HCT116 (cell line): ENCODE results near the gene WEE1. TPM values are rescaled to one million over a fixed set of nuclear protein-coding genes. Genes with fewer than 3 reads are reported as not detected.

Experiments
- ATAC-seq: fragments of 200-7000 bp; cut with Tn5 transposase; 2 replicates; pipeline ENCODE4 v1.9.1; 2020; ENCODE audit warnings: mild to moderate bottlenecking, moderate library complexity
- BruUV-seq: library from RNA; stranded (reverse); fragments of 400-500 nt; replicated peaks from 2 replicates; lab custom pipeline; 2021; lab: Mats Ljungman, UMichigan
- CTCF ChIA-PET: fragments of 300-600 bp; sonication (Branson Sonifier 250); formaldehyde crosslinking; loops from one replicate; lab custom pipeline; 2021; ENCODE audit warnings: antibody characterized with exemption; lab: Charles Lee
- POLR2A ChIA-PET: fragments of 300-600, 350-600 bp; sonication (Branson Sonifier 250); formaldehyde crosslinking; loops from one replicate; lab custom pipeline; 2021; ENCODE audit warnings: antibody characterized with exemption; lab: Charles Lee
- RAD21 ChIA-PET, 2 experiments: fragments of 300-600 bp; sonication (Branson Sonifier 250); formaldehyde crosslinking; loops; one replicate each; lab custom pipeline; 2023; ENCODE audit warnings: low total read pairs in 2 of 2; ENCODE audit not compliant: uncharacterized antibody in 2 of 2, unreplicated experiment in 2 of 2, low non-redundant PET in 1 of 2; lab: Charles Lee
- DNase-seq: peaks from one replicate; pipeline ENCODE4 v3.0.0-alpha.2; 2010; ENCODE audit warnings: low read depth, low spot score
- H2AFZ ChIP-seq: fragments of 200-600 bp; shearing (Covaris generic), sonication (generic); 2 replicates; pipeline ENCODE4 v1.6.1; 2017; ENCODE audit warnings: low read depth, mixed run types, mixed read lengths, antibody characterized with exemption, low read length; ENCODE audit not compliant: poor library complexity, severe bottlenecking
- H3K27ac ChIP-seq: 2 replicates; pipeline ENCODE4 v1.5.1; 2012; ENCODE audit warnings: low read depth, low read length
- H3K27me3 ChIP-seq: fragments of 200-600 bp; sonication (generic); 2 replicates; pipeline ENCODE4 v1.6.1; 2016; ENCODE audit warnings: mixed run types, low read length, mixed read lengths; ENCODE audit not compliant: insufficient read depth
- H3K36me3 ChIP-seq, 2 experiments: fragments of 200-500 bp in 1 of 2; fragments of 200-600 bp in 1 of 2; sonication (Bioruptor generic) in 1 of 2; sonication (generic) in 1 of 2; 2 replicates each; pipeline versions ENCODE4 v1.5.1 to v1.6.1; 2014 to 2016; ENCODE audit warnings: low read length in 2 of 2, inconsistent platforms in 1 of 2, mixed read lengths in 1 of 2, mixed run types in 1 of 2; ENCODE audit not compliant: insufficient read depth in 2 of 2, control insufficient read depth in 1 of 2
- H3K4me1 ChIP-seq, 2 experiments: fragments of 200-600 bp in 1 of 2; sonication (generic) in 1 of 2; 2 replicates each; pipeline versions ENCODE4 v1.5.1 to v1.6.1; 2012 to 2017; ENCODE audit warnings: low read length in 2 of 2, inconsistent platforms in 1 of 2, mild to moderate bottlenecking in 1 of 2, mixed read lengths in 1 of 2, mixed run types in 1 of 2, moderate library complexity in 1 of 2; ENCODE audit not compliant: insufficient read depth in 2 of 2, control insufficient read depth in 1 of 2
- H3K4me2 ChIP-seq: fragments of 200-600 bp; sonication (generic); 2 replicates; pipeline ENCODE4 v1.6.1; 2017; ENCODE audit warnings: mixed run types, low read length, mixed read lengths
- H3K4me3 ChIP-seq, 2 experiments: fragments of 200-600 bp in 1 of 2; sonication (generic) in 1 of 2; replicated peaks in 1 of 2; 2 replicates each; pipeline ENCODE4 v1.5.1; 2011 to 2016; ENCODE audit warnings: low read length in 2 of 2, control low read depth in 1 of 2, low read depth in 1 of 2, mild to moderate bottlenecking in 1 of 2, mixed read lengths in 1 of 2, mixed run types in 1 of 2
- H3K79me2 ChIP-seq: fragments of 200-600 bp; sonication (generic); 2 replicates; pipeline ENCODE4 v1.6.1; 2017; ENCODE audit warnings: mild to moderate bottlenecking, mixed run types, low read length, moderate library complexity, mixed read lengths; ENCODE audit not compliant: insufficient read depth
- H3K9ac ChIP-seq: fragments of 200-600 bp; sonication (generic); 2 replicates; pipeline ENCODE4 v1.6.1; 2016; ENCODE audit warnings: low read length, mixed read lengths
- H3K9me2 ChIP-seq: fragments of 200-600 bp; sonication (generic), shearing (Covaris generic); 2 replicates; pipeline ENCODE4 v1.6.1; 2017; ENCODE audit warnings: mixed run types, mild to moderate bottlenecking, moderate library complexity; ENCODE audit not compliant: insufficient read depth
- H3K9me3 ChIP-seq, 2 experiments: fragments of 200-500 bp in 1 of 2; fragments of 200-600 bp in 1 of 2; sonication (Bioruptor generic) in 1 of 2; sonication (generic) in 1 of 2; 2 replicates each; pipeline ENCODE4 v1.6.1; 2014 to 2017; ENCODE audit warnings: low read length in 2 of 2, mixed read lengths in 2 of 2, inconsistent platforms in 1 of 2, low read depth in 1 of 2, mild to moderate bottlenecking in 1 of 2, mixed run types in 1 of 2, moderate library complexity in 1 of 2; ENCODE audit not compliant: control insufficient read depth in 1 of 2, insufficient read depth in 1 of 2
- H4K20me1 ChIP-seq: fragments of 200-600 bp; sonication (generic), shearing (Covaris generic); 2 replicates; pipeline ENCODE4 v1.6.1; 2017; ENCODE audit warnings: mixed run types, mild to moderate bottlenecking, moderate library complexity; ENCODE audit not compliant: insufficient read depth
- EGR1 ChIP-seq: IDR thresholded peaks from 2 replicates; pipeline ENCODE4 v1.6.1; 2012; ENCODE audit warnings: low read depth
- ELF1 ChIP-seq: IDR thresholded peaks from 2 replicates; pipeline ENCODE4 v1.6.1; 2012; ENCODE audit warnings: low read depth, borderline replicate concordance
- EZH2 ChIP-seq: fragments of 200-600 bp; sonication (generic); IDR thresholded peaks from 2 replicates; pipeline ENCODE4 v1.6.1; 2017; ENCODE audit warnings: antibody characterized with exemption, mixed run types
- EZH2phosphoT487 ChIP-seq: fragments of 200-600 bp; IDR thresholded peaks from 2 replicates; pipeline ENCODE4 v1.6.1; 2018; ENCODE audit warnings: antibody characterized with exemption, borderline replicate concordance
- FOSL1 ChIP-seq: IDR thresholded peaks from 2 replicates; pipeline ENCODE4 v1.6.1; 2012; ENCODE audit warnings: low read depth
- JUND ChIP-seq: IDR thresholded peaks from 2 replicates; pipeline ENCODE4 v1.6.1; 2012
- POLR2A ChIP-seq: IDR thresholded peaks from 2 replicates; pipeline ENCODE4 v1.7.0; 2011; ENCODE audit warnings: borderline replicate concordance; ENCODE audit not compliant: insufficient read depth, insufficient read length; ENCODE audit errors: extremely low read depth
- POLR2AphosphoS5 ChIP-seq: IDR thresholded peaks from 2 replicates; pipeline ENCODE4 v1.6.1; 2011; ENCODE audit warnings: mild to moderate bottlenecking, low read depth, low read length, moderate library complexity
- RAD21 ChIP-seq: IDR thresholded peaks from 2 replicates; pipeline ENCODE4 v1.6.1; 2012; ENCODE audit warnings: low read depth, mild to moderate bottlenecking
- SIN3A ChIP-seq: IDR thresholded peaks from 2 replicates; pipeline ENCODE4 v1.6.1; 2012; ENCODE audit warnings: low read depth
- SP1 ChIP-seq: IDR thresholded peaks from 2 replicates; pipeline ENCODE4 v1.6.1; 2012; ENCODE audit warnings: low read depth
- SRF ChIP-seq: IDR thresholded peaks from 2 replicates; pipeline ENCODE4 v1.6.1; 2012; ENCODE audit warnings: low read depth
- TCF7L2 ChIP-seq: IDR thresholded peaks from 2 replicates; pipeline ENCODE4 v1.7.0; 2011; ENCODE audit warnings: borderline replicate concordance, inconsistent platforms; ENCODE audit not compliant: insufficient read depth, insufficient read length; ENCODE audit errors: extremely low read depth
- YY1 ChIP-seq: IDR thresholded peaks from 2 replicates; pipeline ENCODE4 v1.6.1; 2011; ENCODE audit warnings: low read length, low read depth, moderate library complexity, mild to moderate bottlenecking; ENCODE audit not compliant: insufficient replicate concordance; ENCODE audit errors: extremely low read depth
- ZNF274 ChIP-seq: fragments of 200-500 bp; sonication (Bioruptor generic); IDR thresholded peaks from 2 replicates; pipeline ENCODE4 v1.6.1; 2014; ENCODE audit warnings: mild to moderate bottlenecking, low read depth, low read length, inconsistent platforms
- intact Hi-C: fragments of 100-400 bp; cut with micrococcal nuclease; formaldehyde crosslinking; loops from 2 replicates; pipeline ENCODE4 v1.10.0; 2022
- total RNA-seq: library from RNA; stranded (reverse); gene quantifications from one replicate; pipeline ENCODE4 v1.2.1, GENCODE V29; 2021; ENCODE audit not compliant: unreplicated experiment
- TF ChIP-seq, protein P1 (sequence below): IDR thresholded peaks from 2 replicates; pipeline ENCODE4 v1.6.1; 2011; ENCODE audit warnings: mild to moderate bottlenecking, low read length, moderate library complexity; ENCODE audit not compliant: insufficient replicate concordance; ENCODE audit errors: extremely low read depth
- TF ChIP-seq, protein P2 (sequence below): IDR thresholded peaks from 2 replicates; pipeline ENCODE4 v1.6.1; 2012
- TF ChIP-seq, protein P3 (sequence below), 3 experiments: fragments of 200-600 bp in 1 of 3; sonication (generic) in 1 of 3; IDR thresholded peaks in 2 of 3; conservative IDR thresholded peaks in 1 of 3; 2 replicates each; pipeline ENCODE4 v1.5.1; 2012 to 2017; ENCODE audit warnings: low read depth in 2 of 3, low read length in 2 of 3, antibody characterized with exemption in 1 of 3, borderline replicate concordance in 1 of 3, control low read depth in 1 of 3, mild to moderate bottlenecking in 1 of 3, mixed read lengths in 1 of 3, mixed run types in 1 of 3, moderate library complexity in 1 of 3; ENCODE audit not compliant: insufficient read depth in 1 of 3

WEE1 gene
- total RNA-seq, 1 experiment from 2014 or later = 50.8 TPM

DNA sequence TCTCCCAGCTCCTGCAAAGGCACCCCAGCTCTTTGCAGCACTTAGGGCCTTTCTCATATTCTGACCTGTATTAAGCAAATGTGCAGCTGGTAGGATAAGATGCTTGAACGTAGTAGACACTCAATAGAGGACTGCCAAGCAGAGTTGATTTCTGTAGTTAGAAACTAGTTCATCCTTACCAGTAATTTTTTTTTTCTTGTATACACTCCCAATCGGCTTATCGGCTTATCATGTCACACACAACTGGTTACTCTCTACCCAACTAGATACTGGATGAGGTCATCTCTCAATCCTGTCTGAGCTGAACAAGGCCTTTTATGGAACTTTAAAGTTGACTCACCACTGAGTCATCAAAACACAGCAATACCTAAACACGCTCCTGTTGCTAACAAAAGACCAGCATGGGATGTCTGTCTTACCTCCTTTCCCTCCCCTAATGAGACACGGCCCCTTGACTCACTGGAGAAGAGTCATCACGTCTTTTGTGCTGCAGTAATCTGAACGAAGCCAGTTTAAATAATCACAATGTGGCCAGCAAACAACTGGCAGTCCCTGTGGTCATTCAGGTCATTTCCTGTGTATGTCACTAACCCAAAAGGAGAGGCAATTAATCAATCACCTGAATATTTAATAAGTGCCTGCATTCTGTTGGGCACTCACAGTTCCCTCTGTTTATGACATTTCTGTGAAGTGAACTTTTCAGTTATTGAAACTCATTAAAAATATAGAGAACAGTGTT is 7.5 kb upstream of the WEE1 start (continued):
- TF ChIP-seq, protein P1, sequence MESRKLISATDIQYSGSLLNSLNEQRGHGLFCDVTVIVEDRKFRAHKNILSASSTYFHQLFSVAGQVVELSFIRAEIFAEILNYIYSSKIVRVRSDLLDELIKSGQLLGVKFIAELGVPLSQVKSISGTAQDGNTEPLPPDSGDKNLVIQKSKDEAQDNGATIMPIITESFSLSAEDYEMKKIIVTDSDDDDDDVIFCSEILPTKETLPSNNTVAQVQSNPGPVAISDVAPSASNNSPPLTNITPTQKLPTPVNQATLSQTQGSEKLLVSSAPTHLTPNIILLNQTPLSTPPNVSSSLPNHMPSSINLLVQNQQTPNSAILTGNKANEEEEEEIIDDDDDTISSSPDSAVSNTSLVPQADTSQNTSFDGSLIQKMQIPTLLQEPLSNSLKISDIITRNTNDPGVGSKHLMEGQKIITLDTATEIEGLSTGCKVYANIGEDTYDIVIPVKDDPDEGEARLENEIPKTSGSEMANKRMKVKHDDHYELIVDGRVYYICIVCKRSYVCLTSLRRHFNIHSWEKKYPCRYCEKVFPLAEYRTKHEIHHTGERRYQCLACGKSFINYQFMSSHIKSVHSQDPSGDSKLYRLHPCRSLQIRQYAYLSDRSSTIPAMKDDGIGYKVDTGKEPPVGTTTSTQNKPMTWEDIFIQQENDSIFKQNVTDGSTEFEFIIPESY = peak; percentile 10
- peak; percentile 72 for TF ChIP-seq TCF7L2

DNA sequence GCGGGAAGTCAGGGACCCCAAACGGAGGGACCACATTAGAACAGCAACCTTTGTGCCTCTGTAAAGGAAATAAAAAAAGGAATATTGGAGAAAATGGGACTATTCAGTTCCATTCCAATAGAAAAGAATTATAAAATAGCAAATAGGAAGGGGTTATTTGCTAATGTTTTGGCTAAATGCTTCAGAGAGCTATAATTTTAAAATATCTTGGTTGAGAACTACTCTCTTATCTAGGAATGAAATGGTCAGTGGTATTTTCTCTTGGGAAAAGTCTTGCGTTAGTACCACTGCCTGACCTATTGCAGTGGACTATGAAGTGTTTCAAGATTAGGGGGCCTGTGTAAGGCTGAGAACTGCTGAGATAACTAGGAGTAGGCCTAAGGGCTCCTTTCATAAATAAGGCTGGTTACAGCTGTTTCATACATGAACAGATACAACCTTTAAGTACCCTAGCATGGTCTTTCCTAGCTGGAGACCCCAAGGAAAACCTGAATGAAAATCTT is 6.9 kb upstream of the WEE1 start:
- POLR2A ChIA-PET = interaction anchor here (1.0 to 1.2 kb wide), 2 partner anchors 32 to 106 kb away, joined by 4 to 5 read pairs; partner anchors contain the start of gene ZNF143
- Histone ChIP-seq H3K36me3 (no peaks in the 10 kb centered on the region), H3K27ac (peak overlapping the region; percentile 57), H3K4me1 (peaks cover 41 to 69% of the 10 kb centered on the region in 2 experiments), H2AFZ (no peak overlapping the region), H3K9me2 (no peaks in the 10 kb centered on the region), H3K27me3 (no peaks in the 10 kb centered on the region), H3K79me2 (no peaks in the 10 kb centered on the region), H3K9ac (peak overlapping the region; percentile 58), H4K20me1 (no peaks in the 10 kb centered on the region), H3K9me3 (peaks cover 0 to under 1% of the 10 kb centered on the region in 2 experiments; a peak in 1 of 4 replicates), H3K4me2 (peak overlapping the region; percentile 70), H3K4me3 (peak overlapping the region in 1 of 2 experiments; percentile 16; a peak in 1 of 4 replicates)
- ATAC-seq (no peak), DNase-seq (no peak)
- RAD21 ChIA-PET = no interaction called here
- intact Hi-C loops = no loop called here
- BruUV-seq = TSS peak; percentile 91
- CTCF ChIA-PET = interaction anchor here (1.7 kb wide), 1 partner anchor 32 kb away, joined by 11 read pairs; no protein-coding TSS in a partner anchor
- TF ChIP-seq TCF7L2 (no peak), JUND (no peak), EZH2phosphoT487 (no peak), ZNF274 (no peak), EGR1 (no peak), EZH2 (no peak), RAD21 (no peak), FOSL1 (no peak), ELF1 (no peak), POLR2AphosphoS5 (no peak), SIN3A (no peak), SP1 (no peak), YY1 (no peak), POLR2A (no peak), SRF (no peak)
- TF ChIP-seq, protein P2, sequence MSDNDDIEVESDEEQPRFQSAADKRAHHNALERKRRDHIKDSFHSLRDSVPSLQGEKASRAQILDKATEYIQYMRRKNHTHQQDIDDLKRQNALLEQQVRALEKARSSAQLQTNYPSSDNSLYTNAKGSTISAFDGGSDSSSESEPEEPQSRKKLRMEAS = no peak
- TF ChIP-seq, protein P1 = no peak
- TF ChIP-seq, protein P3, sequence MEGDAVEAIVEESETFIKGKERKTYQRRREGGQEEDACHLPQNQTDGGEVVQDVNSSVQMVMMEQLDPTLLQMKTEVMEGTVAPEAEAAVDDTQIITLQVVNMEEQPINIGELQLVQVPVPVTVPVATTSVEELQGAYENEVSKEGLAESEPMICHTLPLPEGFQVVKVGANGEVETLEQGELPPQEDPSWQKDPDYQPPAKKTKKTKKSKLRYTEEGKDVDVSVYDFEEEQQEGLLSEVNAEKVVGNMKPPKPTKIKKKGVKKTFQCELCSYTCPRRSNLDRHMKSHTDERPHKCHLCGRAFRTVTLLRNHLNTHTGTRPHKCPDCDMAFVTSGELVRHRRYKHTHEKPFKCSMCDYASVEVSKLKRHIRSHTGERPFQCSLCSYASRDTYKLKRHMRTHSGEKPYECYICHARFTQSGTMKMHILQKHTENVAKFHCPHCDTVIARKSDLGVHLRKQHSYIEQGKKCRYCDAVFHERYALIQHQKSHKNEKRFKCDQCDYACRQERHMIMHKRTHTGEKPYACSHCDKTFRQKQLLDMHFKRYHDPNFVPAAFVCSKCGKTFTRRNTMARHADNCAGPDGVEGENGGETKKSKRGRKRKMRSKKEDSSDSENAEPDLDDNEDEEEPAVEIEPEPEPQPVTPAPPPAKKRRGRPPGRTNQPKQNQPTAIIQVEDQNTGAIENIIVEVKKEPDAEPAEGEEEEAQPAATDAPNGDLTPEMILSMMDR (IDR thresholded peaks at IDR 0.05 in 2 of 3, conservative IDR thresholded peaks at IDR 0.05 in 1 of 3; ENCODE audit: borderline replicate concordance in 1 of 3, insufficient read depth in 1 of 3, low read depth in 2 of 3, low read length in 2 of 3) = no peak
